SK-N-SH (cell line): ENCODE measurements around the gene TRIM73.
"Not testable (repeated sequence)": the region's sequence is repeated elsewhere in the genome, so short reads cannot be mapped to it uniquely, and the experiment has no call there.

Experiments used
- FOXM1 ChIP-seq: IDR thresholded peaks from 2 replicates; pipeline ENCODE4 v1.4.0; 2012; ENCODE audit warnings: low read depth, mild to moderate bottlenecking
- MXI1 ChIP-seq: IDR thresholded peaks from 2 replicates; pipeline ENCODE4 v1.6.1; 2012; ENCODE audit warnings: mild to moderate bottlenecking, low read depth, low read length, improper control_type of control experiment
- POLR2AphosphoS5 ChIP-seq: IDR thresholded peaks from 2 replicates; pipeline ENCODE4 v1.6.1; 2012; ENCODE audit warnings: low read depth, low read length
- TF ChIP-seq, protein P1 (sequence below): IDR thresholded peaks from 2 replicates; pipeline ENCODE4 v1.4.0; 2012; ENCODE audit warnings: low read depth, borderline replicate concordance
- TF ChIP-seq, protein P2 (sequence below): fragments of 200-600 bp; sonication (generic); IDR thresholded peaks from 2 replicates; pipeline ENCODE4 v1.6.1; 2017; ENCODE audit warnings: antibody characterized with exemption, mild to moderate bottlenecking, moderate library complexity

DNA sequence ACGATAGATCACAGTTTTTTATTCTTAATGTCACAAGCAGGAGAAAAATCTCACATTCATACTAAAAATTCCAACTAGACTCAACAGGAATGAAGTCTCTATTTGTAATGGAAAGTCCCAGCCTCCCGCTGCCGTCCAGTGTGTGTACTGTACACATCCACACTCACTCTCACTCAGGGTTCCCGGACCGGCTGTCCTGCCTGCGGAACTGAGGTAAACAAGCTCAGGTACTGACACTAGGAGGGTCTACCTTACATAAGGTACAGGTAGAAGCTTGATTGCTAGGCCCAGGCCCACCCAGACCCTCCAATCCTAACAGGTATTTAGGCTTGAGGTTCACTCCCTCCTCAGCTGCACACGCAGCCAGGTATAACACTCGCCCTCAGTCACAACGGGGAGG lies 21.4 kb downstream of the TRIM73 start:
- TF ChIP-seq POLR2AphosphoS5, FOXM1, MXI1: not testable (repeated sequence)
- TF ChIP-seq, protein P1, sequence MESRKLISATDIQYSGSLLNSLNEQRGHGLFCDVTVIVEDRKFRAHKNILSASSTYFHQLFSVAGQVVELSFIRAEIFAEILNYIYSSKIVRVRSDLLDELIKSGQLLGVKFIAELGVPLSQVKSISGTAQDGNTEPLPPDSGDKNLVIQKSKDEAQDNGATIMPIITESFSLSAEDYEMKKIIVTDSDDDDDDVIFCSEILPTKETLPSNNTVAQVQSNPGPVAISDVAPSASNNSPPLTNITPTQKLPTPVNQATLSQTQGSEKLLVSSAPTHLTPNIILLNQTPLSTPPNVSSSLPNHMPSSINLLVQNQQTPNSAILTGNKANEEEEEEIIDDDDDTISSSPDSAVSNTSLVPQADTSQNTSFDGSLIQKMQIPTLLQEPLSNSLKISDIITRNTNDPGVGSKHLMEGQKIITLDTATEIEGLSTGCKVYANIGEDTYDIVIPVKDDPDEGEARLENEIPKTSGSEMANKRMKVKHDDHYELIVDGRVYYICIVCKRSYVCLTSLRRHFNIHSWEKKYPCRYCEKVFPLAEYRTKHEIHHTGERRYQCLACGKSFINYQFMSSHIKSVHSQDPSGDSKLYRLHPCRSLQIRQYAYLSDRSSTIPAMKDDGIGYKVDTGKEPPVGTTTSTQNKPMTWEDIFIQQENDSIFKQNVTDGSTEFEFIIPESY, result not testable (repeated sequence)
- TF ChIP-seq, protein P2, sequence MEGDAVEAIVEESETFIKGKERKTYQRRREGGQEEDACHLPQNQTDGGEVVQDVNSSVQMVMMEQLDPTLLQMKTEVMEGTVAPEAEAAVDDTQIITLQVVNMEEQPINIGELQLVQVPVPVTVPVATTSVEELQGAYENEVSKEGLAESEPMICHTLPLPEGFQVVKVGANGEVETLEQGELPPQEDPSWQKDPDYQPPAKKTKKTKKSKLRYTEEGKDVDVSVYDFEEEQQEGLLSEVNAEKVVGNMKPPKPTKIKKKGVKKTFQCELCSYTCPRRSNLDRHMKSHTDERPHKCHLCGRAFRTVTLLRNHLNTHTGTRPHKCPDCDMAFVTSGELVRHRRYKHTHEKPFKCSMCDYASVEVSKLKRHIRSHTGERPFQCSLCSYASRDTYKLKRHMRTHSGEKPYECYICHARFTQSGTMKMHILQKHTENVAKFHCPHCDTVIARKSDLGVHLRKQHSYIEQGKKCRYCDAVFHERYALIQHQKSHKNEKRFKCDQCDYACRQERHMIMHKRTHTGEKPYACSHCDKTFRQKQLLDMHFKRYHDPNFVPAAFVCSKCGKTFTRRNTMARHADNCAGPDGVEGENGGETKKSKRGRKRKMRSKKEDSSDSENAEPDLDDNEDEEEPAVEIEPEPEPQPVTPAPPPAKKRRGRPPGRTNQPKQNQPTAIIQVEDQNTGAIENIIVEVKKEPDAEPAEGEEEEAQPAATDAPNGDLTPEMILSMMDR, result not testable (repeated sequence)
